ENCODE measurements around the gene SLC1A2.
A peak's percentile ranks its signal among the peaks of the same experiment; 100 is the strongest.

Gene SLC1A2

DNA sequence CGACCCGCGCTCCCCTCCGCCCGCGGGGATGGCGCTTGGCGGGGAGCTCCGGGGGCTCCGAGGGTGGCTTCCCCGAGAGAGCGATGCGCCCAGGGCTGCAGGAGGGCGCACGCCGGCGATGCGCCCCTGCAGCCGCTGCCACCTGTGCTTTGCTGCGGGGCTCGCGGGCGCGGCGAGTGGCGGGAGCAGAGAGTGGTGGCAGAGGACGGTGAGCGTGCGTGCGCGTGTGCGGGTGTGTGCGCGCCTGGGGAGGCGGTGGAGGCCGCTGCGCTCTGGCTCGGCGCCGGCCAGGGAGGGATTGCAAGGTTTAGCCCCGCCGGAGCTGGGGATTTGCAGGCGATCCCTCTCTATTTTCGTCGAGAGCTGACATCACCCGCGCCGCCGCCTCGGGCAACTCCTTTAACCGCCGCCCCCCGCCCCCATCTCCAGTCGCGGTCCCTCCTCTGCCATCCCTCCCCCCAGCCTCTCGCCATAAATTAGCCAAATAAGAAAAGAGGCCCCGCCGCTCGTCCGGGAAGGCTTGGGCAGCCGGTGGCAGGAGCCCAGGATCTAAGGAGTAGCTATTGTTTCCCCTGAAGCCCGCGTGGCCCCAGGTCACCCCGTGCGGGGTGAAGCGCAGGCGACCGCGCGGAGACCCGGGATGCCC is at the start of gene SLC1A2:
SLC1A2 (minus strand) TSS at position 375 of the 646 bp plus-strand sequence. CDS start 592 bp downstream, outside the sequence.
- peak within 1 kb of the TSS; percentile 74 for H3K4me3 ChIP-seq
- no peak within 1 kb of the TSS for H3K27ac ChIP-seq
- TF ChIP-seq CTCF (IDR thresholded peaks at IDR 0.05), result no peak
- no peak for DNase-seq (ENCODE audit: low spot score)

- DNase-seq (ENCODE audit: low spot score), result no peak
- H3K4me3 ChIP-seq, result no peak overlapping the region
- no peak for TF ChIP-seq CTCF (IDR thresholded peaks at IDR 0.05)
- no peak overlapping the region for H3K27ac ChIP-seq
Observed at GRCh38 chr11:35466058-35466457, 46.7 kb upstream of the SLC1A2 start.

GRCh38 chr11:35464308-35464707 is 45.0 kb upstream of the SLC1A2 start:
- DNase-seq (ENCODE audit: low spot score), result no peak
- no peak for TF ChIP-seq CTCF (IDR thresholded peaks at IDR 0.05)
- Histone ChIP-seq H3K4me3 (no peak overlapping the region), H3K27ac (no peak overlapping the region)

GRCh38 chr11:35463331-35463751 is 44.0 kb upstream of the SLC1A2 start:
- DNase-seq (ENCODE audit: low spot score), result no peak
- H3K27ac ChIP-seq, result no peak overlapping the region
- H3K4me3 ChIP-seq, result no peak overlapping the region

GRCh38 chr11:35461917-35462538 is 42.7 kb upstream of the SLC1A2 start:
- Histone ChIP-seq H3K4me3 (no peak overlapping the region), H3K27ac (no peak overlapping the region)
- TF ChIP-seq CTCF (IDR thresholded peaks at IDR 0.05), result no peak
- no peak for DNase-seq (ENCODE audit: low spot score)

More at GRCh38 chr11:35463331-35463751, 44.0 kb upstream of the SLC1A2 start:
- TF ChIP-seq CTCF (IDR thresholded peaks at IDR 0.05), result no peak

DNA sequence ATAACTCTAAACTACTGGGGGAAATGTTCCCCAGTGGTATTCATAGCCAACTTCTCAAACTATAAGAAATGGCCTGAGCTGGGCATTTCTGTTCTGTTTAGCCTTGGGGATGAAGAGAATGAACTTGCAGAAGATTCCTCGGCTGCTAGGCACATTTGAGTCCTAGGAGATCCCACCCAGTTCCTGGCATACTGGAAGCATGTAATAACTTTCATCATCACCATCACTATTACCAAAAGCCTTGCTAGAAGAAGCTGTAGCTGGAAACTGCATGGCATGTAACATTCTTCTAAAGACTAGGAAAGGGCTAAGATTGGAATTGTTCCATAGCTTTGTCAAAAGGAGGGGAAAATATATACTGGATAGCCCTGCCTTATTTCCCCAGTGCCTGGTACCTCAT is 40.1 kb upstream of the SLC1A2 start:
- Histone ChIP-seq H3K27ac (no peak overlapping the region), H3K4me3 (no peak overlapping the region)
- TF ChIP-seq CTCF (IDR thresholded peaks at IDR 0.05), result no peak
- no peak for DNase-seq (ENCODE audit: low spot score)

GRCh38 chr11:35458846-35459245 is 39.5 kb upstream of the SLC1A2 start:
- H3K4me3 ChIP-seq, result no peak overlapping the region
- no peak for TF ChIP-seq CTCF (IDR thresholded peaks at IDR 0.05)
- H3K27ac ChIP-seq, result no peak overlapping the region
- DNase-seq (ENCODE audit: low spot score), result no peak

All from coronary artery (tissue), 2 donors.